NB4 (cell line): ENCODE data around the gene SRGAP3.

Experiments used
- DNase-seq: peaks from one replicate; pipeline ENCODE4 v3.0.0; 2010; ENCODE audit warnings: low read depth
- H3K4me3 ChIP-seq: one replicate; pipeline ENCODE4 v1.5.1; 2011; ENCODE audit warnings: mild to moderate bottlenecking, low read depth, low read length, moderate library complexity
- MYC ChIP-seq: IDR thresholded peaks from 2 replicates; pipeline ENCODE4 v1.6.1; 2011; ENCODE audit warnings: low read depth, low read length
- POLR2A ChIP-seq: IDR thresholded peaks from 2 replicates; pipeline ENCODE4 v1.6.1; 2011; ENCODE audit warnings: mild to moderate bottlenecking; ENCODE audit not compliant: insufficient read length; ENCODE audit errors: extremely low read depth
- TF ChIP-seq, protein P1 (sequence below): IDR thresholded peaks from one replicate; pipeline ENCODE4 v1.5.1; 2012; ENCODE audit warnings: low read depth, low read length
- TF ChIP-seq, protein P2 (sequence below): IDR thresholded peaks from 2 replicates; pipeline ENCODE4 v1.6.1; 2011; ENCODE audit warnings: low read depth, low read length

The SRGAP3 gene

DNA sequence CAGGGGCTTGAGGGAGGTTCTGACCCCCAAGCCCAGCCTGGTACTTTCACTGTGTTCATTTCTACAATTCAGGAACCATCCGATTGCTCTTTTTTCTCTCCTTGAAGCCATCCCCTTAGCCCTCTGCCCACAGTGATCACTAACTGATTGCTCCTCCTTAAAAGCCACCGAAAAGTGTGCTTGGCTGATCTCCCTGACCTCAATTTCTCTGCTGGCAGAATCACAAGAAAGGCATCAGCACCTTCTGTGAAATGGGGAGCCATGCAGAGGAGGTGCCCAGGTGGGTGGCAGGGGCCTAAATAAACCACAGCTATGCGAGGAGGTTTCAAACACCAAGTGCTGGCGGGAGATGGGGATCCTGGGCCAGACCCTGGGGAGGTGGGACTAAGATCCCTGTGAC lies 56.2 kb downstream of the SRGAP3 start:
- TF ChIP-seq, protein P1, sequence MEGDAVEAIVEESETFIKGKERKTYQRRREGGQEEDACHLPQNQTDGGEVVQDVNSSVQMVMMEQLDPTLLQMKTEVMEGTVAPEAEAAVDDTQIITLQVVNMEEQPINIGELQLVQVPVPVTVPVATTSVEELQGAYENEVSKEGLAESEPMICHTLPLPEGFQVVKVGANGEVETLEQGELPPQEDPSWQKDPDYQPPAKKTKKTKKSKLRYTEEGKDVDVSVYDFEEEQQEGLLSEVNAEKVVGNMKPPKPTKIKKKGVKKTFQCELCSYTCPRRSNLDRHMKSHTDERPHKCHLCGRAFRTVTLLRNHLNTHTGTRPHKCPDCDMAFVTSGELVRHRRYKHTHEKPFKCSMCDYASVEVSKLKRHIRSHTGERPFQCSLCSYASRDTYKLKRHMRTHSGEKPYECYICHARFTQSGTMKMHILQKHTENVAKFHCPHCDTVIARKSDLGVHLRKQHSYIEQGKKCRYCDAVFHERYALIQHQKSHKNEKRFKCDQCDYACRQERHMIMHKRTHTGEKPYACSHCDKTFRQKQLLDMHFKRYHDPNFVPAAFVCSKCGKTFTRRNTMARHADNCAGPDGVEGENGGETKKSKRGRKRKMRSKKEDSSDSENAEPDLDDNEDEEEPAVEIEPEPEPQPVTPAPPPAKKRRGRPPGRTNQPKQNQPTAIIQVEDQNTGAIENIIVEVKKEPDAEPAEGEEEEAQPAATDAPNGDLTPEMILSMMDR: no peak
- TF ChIP-seq MYC (no peak), POLR2A (no peak)
- TF ChIP-seq, protein P2, sequence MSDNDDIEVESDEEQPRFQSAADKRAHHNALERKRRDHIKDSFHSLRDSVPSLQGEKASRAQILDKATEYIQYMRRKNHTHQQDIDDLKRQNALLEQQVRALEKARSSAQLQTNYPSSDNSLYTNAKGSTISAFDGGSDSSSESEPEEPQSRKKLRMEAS: no peak
- no peak overlapping the region for H3K4me3 ChIP-seq
- no peak for DNase-seq

- H3K4me3 ChIP-seq: no peak overlapping the region
- DNase-seq: no peak
- TF ChIP-seq, protein P2: no peak
- TF ChIP-seq, protein P1: no peak
- TF ChIP-seq POLR2A (no peak), MYC (no peak)
Measured at GRCh38 chr3:9192248-9193025, 57.0 kb downstream of the SRGAP3 start.

- H3K4me3 ChIP-seq: no peak overlapping the region
- no peak for DNase-seq
- TF ChIP-seq MYC: no peak
- TF ChIP-seq POLR2A: no peak
- TF ChIP-seq, protein P1: no peak
- TF ChIP-seq, protein P2: no peak
Measured at GRCh38 chr3:9190276-9190675, 59.2 kb downstream of the SRGAP3 start.

DNA sequence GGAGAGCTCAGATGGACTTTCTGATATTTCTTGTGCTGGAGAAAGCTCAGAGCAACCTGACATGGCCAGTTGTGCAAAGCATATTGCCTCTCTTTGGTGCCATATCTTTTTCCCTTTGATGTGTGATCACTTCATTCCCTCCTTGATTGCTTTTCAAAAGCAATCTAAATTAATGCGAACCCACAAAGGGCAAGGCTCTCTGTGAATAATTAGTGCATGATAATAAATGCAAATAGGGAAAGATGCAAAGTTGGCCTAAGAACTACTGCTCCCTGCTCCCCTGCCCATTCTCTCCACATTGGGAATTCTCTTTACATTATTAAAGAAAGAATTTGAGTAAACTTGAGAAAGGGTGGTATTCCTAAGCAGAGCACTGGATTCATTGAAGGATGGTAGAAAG lies 60.9 kb downstream of the SRGAP3 start:
- TF ChIP-seq, protein P2: no peak
- no peak for TF ChIP-seq MYC
- no peak for TF ChIP-seq POLR2A
- TF ChIP-seq, protein P1: no peak
- DNase-seq: no peak
- no peak overlapping the region for H3K4me3 ChIP-seq

DNA sequence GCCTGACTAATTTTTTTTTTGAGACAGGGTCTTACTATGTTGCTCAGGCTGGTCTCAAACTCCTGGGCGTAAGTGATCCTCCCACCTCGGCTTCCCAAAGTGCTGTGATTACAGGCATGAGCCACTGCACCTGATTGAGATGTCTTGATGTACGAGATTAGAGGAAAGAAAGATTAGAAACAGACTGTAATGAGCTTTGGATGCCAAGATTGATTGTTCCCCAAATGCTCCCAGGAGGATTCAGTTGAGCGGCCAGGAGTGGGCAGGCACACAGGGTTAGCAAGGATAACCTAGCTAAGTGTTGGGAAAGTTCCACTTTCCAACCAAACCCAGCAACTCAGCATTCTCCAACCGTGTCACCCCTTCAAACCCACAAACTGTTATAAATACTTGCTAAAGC lies 63.7 kb downstream of the SRGAP3 start:
- no peak overlapping the region for H3K4me3 ChIP-seq
- DNase-seq: no peak
- TF ChIP-seq, protein P1: no peak
- TF ChIP-seq POLR2A: no peak
- TF ChIP-seq, protein P2: no peak
- no peak for TF ChIP-seq MYC
